ENCODE data around the gene HMCN1.

- TF ChIP-seq POLR2A (IDR thresholded peaks at IDR 0.05) (no peak), CTCF (IDR thresholded peaks at IDR 0.05) (no peak)
These were observed 197.2 kb downstream of the HMCN1 start for GRCh38 chr1:185931438-185931837.

Data from thyroid gland (tissue), 4 donors.